Measurements from ENCODE around the gene SNRPE. TPM values are rescaled to one million over a fixed set of nuclear protein-coding genes. Genes with fewer than 3 reads are reported as not detected.

SNRPE gene
- total RNA-seq, 2 experiments from 2014 or later: 344 to 373 TPM

- H3K27me3 Mint-ChIP-seq: no peaks in the 10 kb centered on the region
- POLR2A ChIA-PET: interaction anchor here (0.9 to 2.7 kb wide), 5 partner anchors 9 to 571 kb away, joined by 3 to 12 read pairs (median 3); no protein-coding TSS in a partner anchor
- peak; percentile 74 for ATAC-seq
- TF ChIP-seq CTCF (IDR thresholded peaks at IDR 0.05): peak; percentile 59
- H3K4me3 Mint-ChIP-seq: no peak overlapping the region
- H3K9me3 Mint-ChIP-seq: no peaks in the 10 kb centered on the region
- H3K27ac Mint-ChIP-seq: no peak overlapping the region
- H3K36me3 Mint-ChIP-seq (ENCODE audit: low read depth): peaks cover 53% of the 10 kb centered on the region
- CTCF ChIA-PET: interaction anchor here (0.7 to 6.0 kb wide), 12 partner anchors 9 to 527 kb away, joined by 3 to 67 read pairs (median 6); no protein-coding TSS in a partner anchor
- peaks cover 7% of the 10 kb centered on the region for H3K4me1 Mint-ChIP-seq (ENCODE audit: low read depth)
- intact Hi-C loops (cut with micrococcal nuclease): no loop called here
- DNase-seq: peak; percentile 27
These were observed 9.9 kb downstream of the SNRPE start for GRCh38 chr1:203871114-203871880.

- intact Hi-C loops (cut with micrococcal nuclease): no loop called here
- DNase-seq (no peak), ATAC-seq (no peak)
- CTCF ChIA-PET: interaction anchor here (1.1 to 6.0 kb wide), 4 partner anchors 9 to 385 kb away, joined by 3 to 67 read pairs (median 4); no protein-coding TSS in a partner anchor
- POLR2A ChIA-PET: no interaction called here
- H3K27ac Mint-ChIP-seq: no peak overlapping the region
- no peaks in the 10 kb centered on the region for H3K9me3 Mint-ChIP-seq
- no peaks in the 10 kb centered on the region for H3K27me3 Mint-ChIP-seq
- no peaks in the 10 kb centered on the region for H3K4me1 Mint-ChIP-seq (ENCODE audit: low read depth)
- no peak overlapping the region for H3K4me3 Mint-ChIP-seq
- no peak for TF ChIP-seq CTCF (IDR thresholded peaks at IDR 0.05)
- peaks cover 49% of the 10 kb centered on the region for H3K36me3 Mint-ChIP-seq (ENCODE audit: low read depth)
These were observed 11.7 kb downstream of the SNRPE start for GRCh38 chr1:203873094-203873493.

- Mint-ChIP-seq H3K4me1 (ENCODE audit: low read depth) (no peaks in the 10 kb centered on the region), H3K9me3 (no peaks in the 10 kb centered on the region), H3K27ac (no peak overlapping the region), H3K27me3 (no peaks in the 10 kb centered on the region), H3K36me3 (ENCODE audit: low read depth) (peaks cover 40% of the 10 kb centered on the region), H3K4me3 (no peak overlapping the region)
- intact Hi-C loops (cut with micrococcal nuclease): no loop called here
- POLR2A ChIA-PET: no interaction called here
- DNase-seq: no peak
- no peak for ATAC-seq
- TF ChIP-seq CTCF (IDR thresholded peaks at IDR 0.05): no peak
- CTCF ChIA-PET: no interaction called here
These were observed 17.0 kb downstream of the SNRPE start for GRCh38 chr1:203878422-203878821.

- Mint-ChIP-seq H3K27me3 (no peaks in the 10 kb centered on the region), H3K27ac (no peak overlapping the region), H3K9me3 (no peaks in the 10 kb centered on the region), H3K36me3 (ENCODE audit: low read depth) (peaks cover 30% of the 10 kb centered on the region), H3K4me1 (ENCODE audit: low read depth) (no peaks in the 10 kb centered on the region), H3K4me3 (no peak overlapping the region)
- ChIA-PET POLR2A (interaction anchor here (2.6 kb wide), 1 partner anchor 9 kb away, joined by 12 read pairs; no protein-coding TSS in a partner anchor), CTCF (interaction anchor here (1.2 kb wide), 1 partner anchor 15 kb away, joined by 4 read pairs; no protein-coding TSS in a partner anchor)
- TF ChIP-seq CTCF (IDR thresholded peaks at IDR 0.05): no peak
- intact Hi-C loops (cut with micrococcal nuclease): no loop called here
- no peak for ATAC-seq
- DNase-seq: no peak
These were observed 19.2 kb downstream of the SNRPE start for GRCh38 chr1:203880606-203881005.

- no peak overlapping the region for H3K4me3 Mint-ChIP-seq
- no peak overlapping the region for H3K27ac Mint-ChIP-seq
- no peak for ATAC-seq
- H3K36me3 Mint-ChIP-seq (ENCODE audit: low read depth): peaks cover 25% of the 10 kb centered on the region
- no peak for TF ChIP-seq CTCF (IDR thresholded peaks at IDR 0.05)
- CTCF ChIA-PET: interaction anchor here (2.4 kb wide), 1 partner anchor 18 kb away, joined by 6 read pairs; no protein-coding TSS in a partner anchor
- no peaks in the 10 kb centered on the region for H3K27me3 Mint-ChIP-seq
- intact Hi-C loops (cut with micrococcal nuclease): no loop called here
- H3K4me1 Mint-ChIP-seq (ENCODE audit: low read depth): no peaks in the 10 kb centered on the region
- DNase-seq: no peak
- POLR2A ChIA-PET: no interaction called here
- H3K9me3 Mint-ChIP-seq: peaks cover 8% of the 10 kb centered on the region
These were observed 27.4 kb downstream of the SNRPE start for GRCh38 chr1:203888807-203889251.

Data from activated CD8-positive, alpha-beta T cell treated with anti-CD3 and anti-CD28 coated beads for 36 hours (primary cell).